Umbilical cord (tissue), 2 donors: Measurements from ENCODE around the gene OR56A1. TPM values are rescaled to one million over a fixed set of nuclear protein-coding genes. Genes with fewer than 3 reads are reported as not detected.

Experiments
- DNase-seq: peaks from one replicate; pipeline ENCODE4 v3.0.0-alpha.2; 2015; ENCODE audit warnings: low spot score
- total RNA-seq: library from RNA; depleted of rRNA; stranded (reverse); fragments of >200 nt; gene quantifications from one replicate; pipeline ENCODE4 v1.2.3, GENCODE V29; 2014; ENCODE audit warnings: low replicate concordance; ENCODE audit not compliant: insufficient read depth

The OR56A1 gene
- total RNA-seq, 1 donor from 2014 or later, result 2.2 TPM

- no peak for DNase-seq
Observed at GRCh38 chr11:5992150-5992549, 38.4 kb downstream of the OR56A1 start.

GRCh38 chr11:5989203-5989602 is 41.4 kb downstream of the OR56A1 start:
- DNase-seq, result no peak

- no peak for DNase-seq
Observed at GRCh38 chr11:5986885-5987284, 43.7 kb downstream of the OR56A1 start, which contains the start of gene OR52L1. Gene OR52L1 (minus strand): TSS chr11:5986985. CDS start chr11:5986930, 55 bp downstream.

GRCh38 chr11:5983443-5983842 is 47.1 kb downstream of the OR56A1 start:
- no peak for DNase-seq

GRCh38 chr11:5973530-5973929 is 57.0 kb downstream of the OR56A1 start:
- no peak for DNase-seq

Other genes starting within 250 kb of the OR56A1 start
- 0.72 TPM for gene OR52N5, start 247.4 kb downstream of the OR56A1 start, total RNA-seq
- gene OR52N1, start 239.5 kb downstream of the OR56A1 start, total RNA-seq, result 0.96 TPM
- not detected for gene OR52N2, start 221.8 kb downstream of the OR56A1 start, total RNA-seq
- not detected for gene OR52E6, start 188.9 kb downstream of the OR56A1 start, total RNA-seq
- 1.9 TPM for gene OR52E8, start 173.1 kb downstream of the OR56A1 start, total RNA-seq
- gene OR52E4, start 150.1 kb downstream of the OR56A1 start, total RNA-seq, result 4.6 TPM
- gene OR52E5, start 137.6 kb downstream of the OR56A1 start, total RNA-seq, result 0.96 TPM
- gene OR56A3, start 88.5 kb downstream of the OR56A1 start, total RNA-seq, result 2.6 TPM
- gene OR56A5, start 62.3 kb downstream of the OR56A1 start, total RNA-seq, result 5.5 TPM
- 3.4 TPM for gene OR52L1, start 43.8 kb downstream of the OR56A1 start, total RNA-seq
- 2.4 TPM for gene OR56A4, start 23.8 kb downstream of the OR56A1 start, total RNA-seq
- 1.7 TPM for gene OR56B4, start 76.9 kb upstream of the OR56A1 start, total RNA-seq
- gene OR52B2, start 139.6 kb upstream of the OR56A1 start, total RNA-seq, result not detected
- gene OR52W1, start 168.5 kb upstream of the OR56A1 start, total RNA-seq, result not detected
- gene C11orf42, start 174.8 kb upstream of the OR56A1 start, total RNA-seq, result not detected
- 11.6 TPM for gene FHIP1B, start 203.9 kb upstream of the OR56A1 start, total RNA-seq
- gene CNGA4, start 208.3 kb upstream of the OR56A1 start, total RNA-seq, result not detected
- gene CCKBR, start 229.1 kb upstream of the OR56A1 start, total RNA-seq, result not detected